CD4-positive, alpha-beta T cell (primary cell): ENCODE measurements around the gene ZNF500. TPM values are rescaled to one million over a fixed set of nuclear protein-coding genes. Genes with fewer than 3 reads are reported as not detected.

Experiments used
- ATAC-seq: fragments of 200-7000 bp; cut with Tn5 transposase; one replicate; pipeline ENCODE4 v1.10.0; 2022; ENCODE audit warnings: mild to moderate bottlenecking; ENCODE audit not compliant: poor library complexity
- CTCF ChIA-PET: fragments of 350-600 bp; sonication (Branson Sonifier 250); formaldehyde crosslinking; loops from one replicate; lab custom pipeline; 2021; ENCODE audit warnings: antibody characterized with exemption, inconsistent platforms; lab: Charles Lee
- POLR2A ChIA-PET: fragments of 350-600 bp; sonication (Branson Sonifier 250); formaldehyde crosslinking; loops from one replicate; lab custom pipeline; 2021; ENCODE audit warnings: antibody characterized with exemption, inconsistent platforms; lab: Charles Lee
- DNase-seq, 14 experiments: peaks; one replicate each; pipeline ENCODE4 v3.0.0-alpha.2; 2013 to 2020; ENCODE audit warnings: mixed read lengths in 2 of 14
- H3K27ac ChIP-seq, 2 donors: one replicate each; pipeline versions ENCODE4 v1.5.1 to v1.7.0; 2013; ENCODE audit warnings: low read length in 2 of 2, low read depth in 1 of 2, mild to moderate bottlenecking in 1 of 2
- H3K27me3 ChIP-seq, 2 experiments: 1 replicate in 1 of 2; 2 replicates in 1 of 2; pipeline versions ENCODE4 v1.6.1 to v1.7.0; 2013; ENCODE audit warnings: low read length in 2 of 2, control low read depth in 1 of 2, mild to moderate bottlenecking in 1 of 2, moderate library complexity in 1 of 2; ENCODE audit not compliant: insufficient read depth in 2 of 2, control insufficient read depth in 1 of 2
- H3K36me3 ChIP-seq: one replicate; pipeline ENCODE4 v1.6.1; 2013; ENCODE audit warnings: low read length, control low read depth; ENCODE audit not compliant: insufficient read depth
- H3K4me1 ChIP-seq: one replicate; pipeline ENCODE4 v1.6.1; 2013; ENCODE audit warnings: low read length, control low read depth; ENCODE audit not compliant: insufficient read depth
- H3K4me3 ChIP-seq: one replicate; pipeline ENCODE4 v1.5.1; 2013; ENCODE audit warnings: mild to moderate bottlenecking, low read length, moderate library complexity
- H3K9me3 ChIP-seq, 2 experiments: 1 replicate in 1 of 2; 2 replicates in 1 of 2; pipeline versions ENCODE4 v1.6.1 to v1.7.0; 2013; ENCODE audit warnings: low read length in 2 of 2, mild to moderate bottlenecking in 2 of 2, control low read depth in 1 of 2, moderate library complexity in 1 of 2; ENCODE audit not compliant: control insufficient read depth in 1 of 2, insufficient read depth in 1 of 2
- H3K27ac Mint-ChIP-seq: one replicate; pipeline ENCODE4 v1.8.0; 2020; ENCODE audit warnings: mixed read lengths
- H3K27me3 Mint-ChIP-seq: one replicate; pipeline ENCODE4 v1.8.0; 2021; ENCODE audit warnings: mixed read lengths
- H3K36me3 Mint-ChIP-seq: one replicate; pipeline ENCODE4 v1.8.0; 2021; ENCODE audit warnings: low read depth, mixed read lengths
- H3K4me1 Mint-ChIP-seq: one replicate; pipeline ENCODE4 v1.8.0; 2021; ENCODE audit warnings: low read depth, mixed read lengths
- H3K4me3 Mint-ChIP-seq: one replicate; pipeline ENCODE4 v1.8.0; 2020; ENCODE audit warnings: mild to moderate bottlenecking, mixed read lengths
- H3K9me3 Mint-ChIP-seq: one replicate; pipeline ENCODE4 v1.8.0; 2020; ENCODE audit warnings: mixed read lengths
- CTCF ChIP-seq: fragments of 200-600 bp; IDR thresholded peaks from one replicate; pipeline ENCODE4 v1.8.0; 2022; ENCODE audit warnings: antibody characterized with exemption, mild to moderate bottlenecking
- intact Hi-C, 2 experiments: fragments of 100-400 bp; cut with DNase I in 1 of 2; cut with micrococcal nuclease in 1 of 2; formaldehyde crosslinking; loops; one replicate each; pipeline versions ENCODE4 v1.15.1 to v1.9.0; 2023 to 2025; cut with DNase I, micrococcal nuclease
- total RNA-seq, 174 experiments: library from RNA in 2 of 174; stranded (reverse) in 2 of 174; gene quantifications; one replicate each; pipeline ENCODE4 v1.2.3 and lab custom pipeline; 2021 to 2026

Gene ZNF500
- total RNA-seq, 2 experiments from 2014 or later = 11.8 to 12.4 TPM

GRCh38 chr16:4714996-4715395, 52.0 kb downstream of the ZNF500 start:
- H3K27me3 Mint-ChIP-seq = no peaks in the 10 kb centered on the region
- Histone ChIP-seq H3K27me3 (no peaks in the 10 kb centered on the region), H3K36me3 (peaks cover 10% of the 10 kb centered on the region), H3K27ac (no peak overlapping the region), H3K4me3 (no peak overlapping the region), H3K9me3 (no peaks in the 10 kb centered on the region), H3K4me1 (no peaks in the 10 kb centered on the region)
- H3K4me3 Mint-ChIP-seq = no peak overlapping the region
- H3K27ac Mint-ChIP-seq = no peak overlapping the region
- peaks cover 4% of the 10 kb centered on the region for H3K4me1 Mint-ChIP-seq
- no peaks in the 10 kb centered on the region for H3K9me3 Mint-ChIP-seq
- DNase-seq (no peak), ATAC-seq (no peak)
- TF ChIP-seq CTCF = no peak
- CTCF ChIA-PET = interaction anchor here (0.6 kb wide), 1 partner anchor 144 kb away, joined by 3 read pairs; no protein-coding TSS in a partner anchor
- POLR2A ChIA-PET = no interaction called here
- H3K36me3 Mint-ChIP-seq = peaks cover 49% of the 10 kb centered on the region
- intact Hi-C loops = no loop called here

GRCh38 chr16:4713663-4714501, 53.1 kb downstream of the ZNF500 start:
- ATAC-seq (no peak), DNase-seq (no peak)
- Mint-ChIP-seq H3K36me3 (peaks cover 51% of the 10 kb centered on the region), H3K27ac (no peak overlapping the region), H3K27me3 (no peaks in the 10 kb centered on the region), H3K4me3 (no peak overlapping the region), H3K9me3 (no peaks in the 10 kb centered on the region), H3K4me1 (peaks cover 4% of the 10 kb centered on the region)
- Histone ChIP-seq H3K4me1 (no peaks in the 10 kb centered on the region), H3K27me3 (no peaks in the 10 kb centered on the region), H3K36me3 (peaks cover 15% of the 10 kb centered on the region), H3K27ac (no peak overlapping the region), H3K4me3 (no peak overlapping the region), H3K9me3 (no peaks in the 10 kb centered on the region)
- CTCF ChIA-PET = no interaction called here
- intact Hi-C loops = no loop called here
- POLR2A ChIA-PET = interaction anchor here (0.6 kb wide), 1 partner anchor 75 kb away, joined by 3 read pairs; the partner anchor contains the start of gene SEPTIN12
- TF ChIP-seq CTCF = no peak

GRCh38 chr16:4709481-4709880, 57.5 kb downstream of the ZNF500 start:
- no peak for TF ChIP-seq CTCF
- Mint-ChIP-seq H3K9me3 (no peaks in the 10 kb centered on the region), H3K36me3 (peaks cover 70% of the 10 kb centered on the region), H3K4me1 (peaks cover 4% of the 10 kb centered on the region), H3K27ac (no peak overlapping the region), H3K27me3 (no peaks in the 10 kb centered on the region), H3K4me3 (no peak overlapping the region)
- Histone ChIP-seq H3K27me3 (no peaks in the 10 kb centered on the region), H3K4me3 (no peak overlapping the region), H3K4me1 (no peaks in the 10 kb centered on the region), H3K9me3 (no peaks in the 10 kb centered on the region), H3K36me3 (peaks cover 26% of the 10 kb centered on the region), H3K27ac (no peak overlapping the region)
- intact Hi-C loops = no loop called here
- ATAC-seq = no peak
- ChIA-PET CTCF (interaction anchor here (0.6 kb wide), 1 partner anchor 238 kb away, joined by 3 read pairs; no protein-coding TSS in a partner anchor), POLR2A (interaction anchor here (0.6 to 1.6 kb wide), 2 partner anchors 17 to 59 kb away, joined by 4 read pairs; no protein-coding TSS in a partner anchor)
- no peak for DNase-seq
